GM19455 (cell line): ENCODE data around the gene RLN3.

ENCODE experiments used
- ATAC-seq: cut with Tn5 transposase; IDR thresholded peaks from one replicate; pipeline ENCODE4 v1.9.1; 2021; ENCODE audit not compliant: unreplicated experiment

Gene RLN3

DNA sequence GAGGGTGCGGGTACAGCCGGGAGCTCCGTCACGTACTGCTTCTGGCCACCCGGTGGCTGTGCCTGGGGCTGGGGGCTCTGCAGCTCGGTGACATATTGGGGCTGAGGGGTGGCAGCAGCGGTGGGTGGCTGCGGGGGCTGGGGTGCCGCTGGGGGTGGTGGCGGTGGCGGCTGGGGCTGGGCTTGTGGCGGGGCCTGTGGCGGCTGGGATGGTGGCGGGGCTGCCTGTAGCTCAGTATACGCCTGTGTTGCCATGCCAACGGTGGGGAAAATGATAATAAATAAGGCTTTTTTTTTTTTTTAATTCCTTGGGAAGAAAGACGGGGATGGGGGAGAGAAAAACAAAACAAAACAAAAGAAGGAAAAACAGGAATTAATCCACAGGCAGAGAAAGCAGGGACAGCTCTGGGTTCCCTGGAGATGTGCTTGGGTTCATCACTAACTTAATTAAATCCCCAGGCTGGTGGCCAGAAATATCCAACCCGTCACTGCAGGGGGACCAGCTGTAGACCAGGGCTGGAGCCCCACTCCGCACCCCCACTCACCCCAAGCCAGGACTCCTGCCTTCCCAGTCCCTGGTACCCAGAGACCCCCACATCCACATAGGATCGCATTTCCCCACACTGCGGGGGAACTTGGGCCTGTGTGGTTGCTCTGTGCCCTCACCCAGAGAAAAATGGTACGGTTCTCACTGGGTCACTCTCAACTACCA is 34.2 kb upstream of the RLN3 start:
- no peak for ATAC-seq

DNA sequence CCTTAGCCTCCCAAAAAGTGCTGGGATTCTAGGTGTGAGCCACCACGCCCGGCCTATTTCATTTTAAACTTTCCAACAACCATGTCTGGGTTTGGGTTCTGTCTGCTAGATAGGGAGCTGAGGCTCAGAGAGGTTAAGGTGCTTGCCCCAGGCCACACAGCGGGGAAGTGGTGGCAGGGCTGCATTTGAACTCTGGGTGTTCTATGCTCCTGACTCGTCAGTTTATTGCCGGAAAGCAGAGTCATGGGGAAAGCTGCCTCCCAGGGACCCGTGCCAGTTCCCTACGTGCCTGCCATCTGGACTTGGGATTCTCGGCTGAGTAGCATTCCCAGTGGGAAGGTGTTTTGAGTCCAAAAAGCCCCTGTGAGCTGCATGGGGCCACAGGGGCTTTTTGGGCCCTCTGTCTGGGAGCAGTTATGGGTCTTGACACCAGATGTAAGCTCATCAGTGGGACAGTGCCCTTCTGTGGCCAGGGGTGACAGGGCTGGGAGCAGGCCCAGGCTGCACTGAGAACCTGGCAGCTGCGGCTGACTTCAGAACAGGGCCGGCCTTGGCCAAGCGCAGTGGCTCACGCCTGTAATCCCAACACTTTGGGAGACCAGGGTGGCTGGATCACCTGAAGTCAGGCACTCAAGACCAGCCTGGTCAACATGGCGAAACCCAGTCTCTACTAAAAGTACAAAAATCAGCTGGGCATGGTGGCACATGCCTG is 32.8 kb upstream of the RLN3 start:
- no peak for ATAC-seq

DNA sequence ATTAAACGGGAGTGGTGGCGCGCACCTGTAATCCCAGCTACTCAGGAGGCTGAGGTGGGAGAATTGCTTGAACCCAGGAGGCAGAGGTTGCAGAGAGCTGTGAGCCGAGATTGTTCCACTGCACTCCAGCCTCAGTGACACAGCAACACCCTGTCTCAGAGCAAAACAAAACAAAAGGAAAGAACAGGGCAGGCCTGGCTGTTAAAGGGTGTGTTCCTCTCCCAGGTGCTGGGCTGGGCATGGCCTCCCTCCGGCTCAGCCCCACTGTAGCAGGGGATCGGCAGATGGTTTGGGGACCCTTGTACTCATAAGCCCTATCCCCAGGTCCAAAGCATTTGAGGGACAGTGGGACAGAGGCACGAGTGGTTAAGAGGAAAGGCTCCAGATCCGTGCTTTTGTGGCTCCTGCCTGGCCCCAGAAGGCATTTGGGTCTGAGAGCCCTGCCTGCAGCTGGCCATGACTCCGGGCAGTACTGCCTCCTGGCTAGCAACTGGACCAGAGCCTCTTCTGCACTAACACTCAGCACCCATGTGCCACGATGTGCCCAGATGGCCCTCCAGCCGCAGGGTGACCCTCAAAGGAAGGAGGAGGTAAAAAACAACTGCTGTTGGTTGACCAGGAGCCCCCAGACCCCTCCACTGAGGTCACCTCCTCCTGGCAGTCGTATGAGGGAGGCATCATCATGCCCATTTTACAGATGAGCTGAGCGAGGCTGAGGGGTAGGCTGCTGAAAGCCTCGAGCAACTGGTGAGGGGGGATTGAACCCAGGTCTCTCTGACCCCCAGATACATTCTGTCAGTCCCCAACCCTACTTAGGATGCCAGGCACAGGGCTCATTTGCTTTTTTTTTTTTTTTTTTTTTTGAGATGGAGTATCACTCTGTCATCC is 31.8 kb upstream of the RLN3 start:
- ATAC-seq = no peak

DNA sequence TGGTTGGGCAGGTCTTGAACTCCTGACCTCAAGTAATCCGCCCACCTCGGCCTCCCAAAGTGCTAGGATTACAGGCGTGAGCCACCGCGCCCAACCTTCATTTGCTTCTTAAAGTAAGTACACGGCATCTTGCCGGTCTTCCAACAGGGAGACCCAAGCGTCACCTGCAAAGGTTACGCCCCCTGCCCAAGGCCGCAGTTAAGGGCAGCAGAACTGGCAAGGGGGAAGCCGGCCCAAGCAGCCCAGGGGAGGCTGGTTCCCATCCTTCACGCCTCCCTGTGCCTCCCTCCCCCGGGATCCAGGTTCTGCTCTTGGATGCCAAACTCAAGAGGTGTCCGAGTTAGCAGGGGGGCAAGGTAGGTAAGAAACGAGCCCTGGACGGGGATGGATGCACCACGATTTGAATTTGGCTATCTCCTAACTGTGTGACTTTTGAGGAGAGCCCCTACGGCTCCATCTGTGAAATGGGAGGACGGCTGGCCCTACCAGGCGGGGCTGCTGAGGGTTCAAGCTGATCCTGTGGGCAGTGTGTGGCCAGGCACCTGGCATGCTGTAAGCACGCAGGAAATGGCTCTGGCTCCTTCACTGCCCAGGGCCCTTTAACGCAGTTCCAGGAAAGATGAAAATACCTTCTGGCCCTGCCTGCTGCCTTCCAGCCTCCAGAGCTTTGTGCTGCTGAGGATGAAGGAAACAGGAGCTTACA is 30.9 kb upstream of the RLN3 start:
- no peak for ATAC-seq

DNA sequence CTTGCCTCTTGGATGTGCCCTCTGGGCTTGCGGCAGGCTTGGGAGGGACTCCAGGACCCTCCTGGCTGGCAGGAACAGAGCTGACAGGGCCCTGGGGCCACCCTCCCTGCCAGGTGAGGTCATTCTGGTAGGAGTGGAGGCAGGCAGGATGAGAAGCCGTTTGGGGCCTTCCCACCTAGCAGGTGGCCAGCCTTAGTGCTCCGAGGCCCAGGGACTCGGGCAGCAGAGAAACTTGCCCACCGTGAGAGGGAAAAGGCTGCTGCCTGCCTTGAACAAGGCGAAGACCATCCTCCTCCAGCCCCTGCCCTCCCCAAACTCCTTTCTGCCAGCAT is 30.4 kb upstream of the RLN3 start:
- no peak for ATAC-seq

DNA sequence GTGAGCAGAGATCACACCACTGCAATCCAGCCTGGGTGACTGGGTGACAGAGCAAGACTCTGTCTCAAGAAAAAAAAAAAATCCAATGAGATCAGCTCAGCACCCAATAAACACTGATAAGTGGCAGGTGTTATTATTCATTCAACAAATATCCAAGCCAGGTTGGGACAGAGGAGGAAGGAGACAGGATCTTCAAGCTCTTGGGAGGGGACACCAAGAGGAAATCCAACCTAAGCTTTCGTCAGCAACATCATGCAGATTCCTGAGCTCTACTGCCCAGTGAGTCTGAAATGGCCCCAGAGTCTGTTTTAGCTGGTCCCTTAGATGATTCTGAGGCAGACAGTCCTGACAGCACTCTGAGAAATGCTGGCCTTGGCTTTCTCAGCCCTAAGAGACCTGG is 29.5 kb upstream of the RLN3 start:
- ATAC-seq = no peak

DNA sequence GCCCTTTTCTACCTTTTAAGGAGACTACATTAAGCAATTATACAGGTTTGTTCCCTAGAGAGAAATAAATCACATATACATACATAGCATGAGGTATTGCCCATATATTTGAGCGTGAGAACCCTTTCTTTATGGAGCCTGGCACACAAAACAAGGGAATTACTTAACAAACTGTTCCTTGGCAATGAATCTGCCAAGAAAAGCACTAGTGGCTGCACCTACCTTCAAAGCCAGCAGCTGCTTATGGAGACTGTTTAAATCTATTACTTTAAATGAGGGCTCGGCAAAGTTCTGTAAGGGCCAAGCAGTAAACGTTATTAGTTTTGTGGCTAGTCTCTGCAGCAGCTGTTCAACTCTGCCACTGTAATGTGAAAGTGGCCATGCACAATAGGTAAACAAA is 28.9 kb upstream of the RLN3 start:
- no peak for ATAC-seq

DNA sequence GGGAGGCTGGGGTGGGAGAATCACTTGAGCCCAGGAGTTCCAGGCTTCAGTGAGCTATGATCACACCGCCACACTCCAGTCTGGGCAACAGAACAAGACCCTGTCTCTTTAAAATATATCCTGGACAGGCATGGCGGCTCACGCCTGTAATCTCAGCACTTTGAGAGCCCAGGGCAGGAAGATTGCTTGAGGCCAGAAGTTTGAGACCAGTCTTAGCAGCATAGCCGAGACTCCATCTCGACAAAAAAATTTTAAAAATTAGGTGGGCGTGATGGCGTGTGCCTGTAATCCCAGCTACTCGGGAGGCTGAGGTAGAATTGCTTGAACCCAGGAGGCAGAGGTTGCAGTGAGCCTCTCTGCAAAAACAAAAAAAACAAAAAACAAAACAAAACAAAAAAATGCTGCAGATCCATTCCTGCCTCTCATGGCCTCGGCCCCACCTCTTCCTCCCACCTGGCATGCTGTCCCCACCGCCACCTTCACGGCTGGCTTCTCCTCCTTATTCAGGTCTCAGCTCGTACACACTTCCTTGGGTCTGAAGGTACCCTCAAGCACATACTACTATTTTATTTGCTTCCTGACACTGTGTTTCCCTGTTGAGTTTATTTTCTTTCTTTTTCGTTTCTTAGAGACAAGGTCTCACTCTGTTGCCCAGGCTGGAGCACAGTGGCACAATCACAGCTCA is 27.1 kb upstream of the RLN3 start:
- no peak for ATAC-seq

DNA sequence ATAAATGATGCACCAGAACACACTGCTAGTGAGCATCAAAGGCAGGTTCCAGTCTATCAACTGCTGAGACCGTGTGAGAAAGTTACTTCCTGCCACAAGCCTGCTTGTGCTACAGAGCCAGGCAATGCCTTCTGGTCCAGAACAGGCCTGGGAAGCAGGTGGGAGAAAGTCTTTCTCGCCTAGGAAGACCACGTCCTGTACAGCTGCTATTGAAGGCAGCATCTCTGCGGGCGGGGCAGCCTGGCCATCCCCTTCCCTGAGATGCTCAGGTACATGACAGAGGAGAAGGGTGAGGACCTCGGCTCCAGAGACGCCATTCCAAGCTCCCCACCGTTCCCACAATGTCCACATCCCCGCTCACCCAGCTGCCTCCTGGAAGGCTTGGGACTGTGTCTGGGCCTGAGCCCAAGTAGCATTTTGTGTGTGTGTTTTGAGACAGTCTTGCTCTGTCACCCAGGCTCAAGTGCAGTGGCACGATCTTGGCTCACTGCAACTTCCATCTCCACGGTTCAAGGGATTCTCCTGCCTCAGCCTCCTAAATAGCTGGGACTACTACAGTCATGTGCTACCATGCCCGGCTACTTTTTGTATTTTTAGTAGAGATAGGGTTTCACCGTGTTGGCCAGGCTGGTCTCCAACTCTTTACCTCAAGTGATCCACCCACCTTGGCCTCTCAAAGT is 25.2 kb upstream of the RLN3 start:
- no peak for ATAC-seq

DNA sequence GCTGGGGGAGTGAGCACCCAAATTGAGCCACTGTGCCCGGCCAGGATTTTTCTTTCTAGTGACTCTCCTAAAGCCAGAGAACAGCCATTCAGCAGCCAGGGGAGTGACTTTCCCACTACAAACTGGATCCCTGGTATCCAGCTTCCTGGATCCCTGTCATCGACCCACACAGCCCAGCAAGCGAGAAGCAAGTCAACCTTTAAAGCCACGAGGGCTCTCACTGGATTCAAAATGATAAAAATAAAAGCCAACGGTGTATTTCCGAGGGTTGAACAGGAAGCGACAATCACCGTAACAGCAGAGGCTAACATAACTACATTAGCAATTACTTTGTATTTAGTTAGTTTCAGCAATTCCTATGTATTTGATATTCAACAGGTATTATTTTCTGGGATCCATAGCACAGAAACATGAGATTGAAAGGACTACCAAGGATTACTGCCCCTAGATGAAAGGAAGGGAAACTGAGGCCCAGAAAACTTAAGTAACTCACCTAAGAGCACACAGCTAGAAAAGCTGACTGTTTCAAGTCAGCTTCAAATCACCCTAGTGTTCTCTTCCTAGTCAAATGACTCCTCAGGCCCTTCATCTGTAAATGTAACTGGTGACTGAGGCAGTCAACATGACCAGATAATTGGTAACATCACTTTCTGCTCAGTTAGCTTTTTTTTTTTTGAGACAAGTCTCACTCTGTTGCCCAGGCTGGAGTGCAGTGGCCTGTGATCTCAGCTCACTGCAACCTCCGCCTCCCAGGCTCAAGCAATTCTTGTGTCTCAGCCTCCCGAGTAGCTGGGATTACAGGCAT is 24.5 kb upstream of the RLN3 start:
- ATAC-seq = no peak

DNA sequence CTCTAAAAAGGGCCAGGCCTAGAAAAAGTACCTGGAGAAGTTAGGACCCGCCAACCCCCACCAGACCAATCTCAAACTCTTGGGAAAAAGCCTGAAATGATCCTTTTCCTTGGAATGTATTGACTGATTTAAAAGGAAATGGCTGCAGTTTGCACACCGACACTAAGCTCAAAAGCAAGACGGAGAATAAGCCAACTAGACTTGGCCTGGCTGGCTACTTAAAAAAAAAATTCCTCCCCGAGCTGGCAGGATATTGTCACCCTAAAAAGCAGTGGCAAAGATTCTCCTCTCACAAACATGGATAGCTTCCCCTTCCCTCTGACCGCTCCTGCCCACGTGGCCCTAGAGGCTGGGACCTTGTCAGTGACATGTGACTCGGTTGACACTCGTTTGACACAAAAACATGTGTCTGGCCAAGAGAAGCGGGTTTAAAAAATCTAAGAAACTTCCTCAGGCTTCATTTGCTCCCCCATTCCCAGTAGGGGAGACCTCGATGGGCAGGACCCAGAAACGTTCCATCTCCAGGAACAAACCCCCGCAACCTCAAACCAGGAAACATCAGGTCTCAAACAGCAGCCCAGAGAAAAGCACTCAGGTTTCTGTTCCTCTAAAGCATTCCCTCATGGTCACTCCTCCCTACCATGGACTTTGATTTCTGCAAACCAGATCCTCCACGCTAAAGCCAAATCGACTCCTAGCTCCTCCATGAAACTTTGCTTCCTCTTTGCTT is 23.2 kb upstream of the RLN3 start:
- ATAC-seq = no peak

DNA sequence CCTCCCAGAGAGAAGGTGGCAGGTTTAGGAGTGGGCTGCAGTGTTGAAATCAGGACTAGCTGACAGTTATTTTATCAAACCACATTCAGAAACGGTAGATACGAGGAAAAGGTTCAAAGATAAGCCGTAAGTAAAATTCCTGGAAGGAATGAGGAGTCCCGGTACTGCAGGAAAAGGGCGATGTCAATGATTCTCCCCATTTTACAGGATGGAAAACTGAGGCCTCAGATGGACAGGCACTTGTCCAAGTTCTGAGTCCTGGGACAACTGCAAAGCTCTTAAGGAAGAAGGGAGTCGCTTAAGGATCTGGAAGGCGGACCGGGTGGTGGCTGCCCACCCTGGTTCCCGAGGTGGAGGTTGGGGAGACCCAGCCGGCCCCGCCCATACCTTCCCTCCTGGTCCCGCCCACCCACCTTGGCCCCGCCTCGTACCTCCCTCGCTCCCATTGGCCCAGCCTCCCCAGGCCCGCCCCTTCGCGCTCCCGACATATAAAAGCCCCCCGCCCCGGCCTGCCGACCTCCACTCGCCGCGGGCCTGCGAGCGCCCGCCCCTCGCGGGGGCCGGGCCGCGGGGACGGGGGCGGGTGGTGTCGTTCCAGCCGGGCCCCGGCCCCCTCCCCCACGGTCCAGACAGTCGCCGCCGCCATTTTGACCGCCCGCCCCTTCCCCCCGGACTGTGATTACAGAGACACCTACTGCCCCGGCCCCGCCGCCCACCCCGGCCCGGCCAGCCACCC is 22.4 kb upstream of the RLN3 start:
- peak; percentile 38 for ATAC-seq

DNA sequence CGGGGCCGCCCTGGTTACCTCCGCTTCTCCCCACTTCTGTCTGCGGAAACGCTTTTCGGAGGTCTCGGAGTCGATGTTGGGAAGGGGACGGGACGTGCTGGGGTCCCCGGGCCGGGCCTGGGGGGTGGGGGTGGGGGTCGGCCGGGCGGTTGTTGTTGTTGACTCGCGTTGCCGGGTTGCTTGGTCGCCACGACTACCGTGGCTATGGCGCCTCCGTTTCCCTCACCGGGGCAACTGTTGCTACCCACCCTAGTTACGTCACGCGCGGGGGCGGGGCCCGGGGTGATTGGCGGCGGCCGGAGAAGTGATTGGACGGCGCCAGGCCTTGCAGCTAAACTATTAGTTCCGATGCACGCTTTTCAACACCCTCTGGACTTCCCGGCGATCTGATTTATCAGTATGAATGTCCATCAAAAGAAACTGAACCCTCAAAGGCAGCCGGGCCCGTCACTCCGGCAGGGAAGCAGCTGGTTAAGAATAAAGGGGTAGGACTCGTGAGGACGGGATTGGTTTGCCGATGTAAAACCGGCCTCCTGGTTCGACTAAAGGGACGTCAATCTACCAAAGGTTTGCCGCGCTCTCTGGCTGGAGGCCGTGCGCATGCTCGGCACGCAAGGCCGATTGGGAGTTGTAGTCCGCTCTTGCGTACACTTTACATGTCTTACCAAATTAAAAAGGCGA is 21.7 kb upstream of the RLN3 start, which contains the start of gene RFX1:
Gene RFX1, minus strand, starts transcription at position 236 of the 681 bp plus-strand sequence. CDS start 12,477 bp downstream, outside the sequence.
- ATAC-seq = peak; percentile 71

DNA sequence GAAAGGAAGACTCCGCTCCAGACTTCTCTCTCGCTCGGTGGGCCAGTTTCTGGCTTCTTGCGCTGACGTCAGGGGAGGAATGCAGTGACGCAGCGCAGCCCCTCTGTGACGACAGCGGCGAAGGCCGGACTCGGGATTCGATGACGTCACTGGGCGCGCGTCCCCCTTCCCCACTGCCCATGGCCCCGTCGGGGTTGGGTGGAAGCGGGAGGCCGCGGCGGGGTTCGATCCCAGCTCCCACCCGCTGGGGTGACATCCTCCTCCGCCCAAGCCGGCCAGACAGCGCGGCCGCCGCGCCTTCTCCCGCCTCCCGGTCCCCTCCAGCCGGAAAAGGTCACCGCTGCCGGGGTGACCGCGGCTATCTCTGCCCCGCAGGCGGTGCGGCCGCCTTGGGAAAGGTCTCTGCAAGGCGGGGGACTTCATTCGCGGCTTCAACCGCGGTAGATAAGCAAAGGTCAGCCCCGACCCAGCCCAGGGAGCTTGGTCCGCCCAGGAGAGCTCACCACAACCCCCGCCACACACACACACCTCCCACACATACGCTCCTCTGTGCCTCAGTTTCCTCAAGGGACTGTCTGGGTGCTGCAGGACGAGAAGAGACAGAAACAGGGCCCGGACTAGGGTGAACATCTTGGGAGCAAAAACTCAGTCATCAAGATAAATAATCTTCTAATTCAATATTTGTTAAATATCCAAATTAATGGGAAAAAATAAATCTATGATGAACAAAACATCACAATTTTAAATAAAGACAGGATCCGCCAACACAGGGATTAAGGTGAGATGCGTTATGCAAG is 21.0 kb upstream of the RLN3 start:
- peak; percentile 28 for ATAC-seq

DNA sequence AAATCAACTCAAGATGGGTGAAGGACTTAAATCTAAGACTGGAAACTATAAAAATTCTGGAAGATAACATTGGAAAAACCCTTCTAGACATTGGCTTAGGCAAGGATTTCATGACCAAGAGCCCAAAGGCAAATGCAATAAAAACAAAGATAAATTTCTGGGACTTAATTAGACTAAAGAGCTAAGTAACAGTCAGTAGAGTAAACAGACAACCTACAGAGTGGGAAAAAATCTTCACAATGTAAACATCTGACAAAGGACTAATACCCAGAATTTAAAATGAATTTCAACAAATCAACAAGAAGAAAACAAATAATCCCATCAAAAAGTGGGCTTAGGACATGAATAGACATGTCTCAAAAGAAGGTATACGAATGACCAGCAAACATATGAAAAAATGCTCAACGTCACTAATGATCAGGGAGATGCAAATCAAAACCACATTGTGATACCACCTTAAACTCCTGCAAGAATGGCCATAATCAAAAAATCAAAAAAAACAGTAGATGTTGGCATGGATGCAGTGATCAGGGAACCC is 15.5 kb upstream of the RLN3 start:
- no peak for ATAC-seq

DNA sequence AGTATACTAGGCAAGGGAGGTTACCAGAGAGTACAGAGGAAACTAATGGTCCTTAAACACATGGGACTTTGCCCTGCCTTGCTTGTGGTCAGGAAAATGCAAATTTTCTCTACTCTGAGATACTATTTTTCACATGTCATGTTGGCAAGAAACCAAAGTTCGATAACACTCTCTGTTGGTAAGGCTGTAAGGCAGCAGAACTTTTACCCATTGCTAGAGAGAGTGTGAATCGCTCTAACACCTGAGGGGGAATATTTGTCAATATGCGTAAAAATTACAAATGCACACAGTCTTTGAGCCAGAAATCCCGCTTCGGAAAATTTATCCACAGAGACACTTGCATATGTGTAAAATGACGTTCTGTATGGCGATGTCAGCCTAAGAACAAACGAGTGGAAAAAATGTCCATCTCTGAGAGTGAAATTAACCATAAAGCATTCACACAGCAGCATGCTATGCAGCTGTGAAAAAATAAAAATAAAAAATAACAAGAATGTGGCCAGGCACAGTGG is 12.4 kb upstream of the RLN3 start:
- ATAC-seq = peak; percentile 76
